Measurements from ENCODE around the gene ABI2.

GRCh38 chr2:203301667-203302066, 26.5 kb upstream of the ABI2 start:
- TF ChIP-seq CTCF (IDR thresholded peaks at IDR 0.05) (no peak), POLR2A (IDR thresholded peaks at IDR 0.05) (no peak)
